ENCODE results near the gene STAMBPL1. TPM values are rescaled to one million over a fixed set of nuclear protein-coding genes. Genes with fewer than 3 reads are reported as not detected.

STAMBPL1 gene
- total RNA-seq, 1 donor from 2014 or later: 16.9 TPM

DNA sequence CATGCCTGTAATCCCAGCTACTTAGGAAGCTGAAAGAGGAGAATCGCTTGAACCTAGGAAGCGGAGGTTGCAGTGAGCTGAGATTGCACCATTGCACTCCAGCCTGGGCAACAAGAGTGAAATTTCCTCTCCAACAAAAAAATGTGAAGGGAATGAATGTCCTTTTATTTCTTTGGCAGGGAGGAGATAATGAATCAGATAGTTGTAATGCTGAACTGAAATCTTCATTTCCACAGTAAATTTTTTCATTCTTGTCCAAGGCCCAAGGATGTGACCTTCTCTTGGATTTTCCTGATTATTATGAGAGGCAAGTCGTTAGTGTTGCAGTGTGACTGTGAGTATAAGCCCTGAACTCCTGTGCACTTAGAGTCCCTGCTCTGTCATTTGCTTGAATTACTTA lies 13.6 kb downstream of the STAMBPL1 start:
- no peak for DNase-seq

DNA sequence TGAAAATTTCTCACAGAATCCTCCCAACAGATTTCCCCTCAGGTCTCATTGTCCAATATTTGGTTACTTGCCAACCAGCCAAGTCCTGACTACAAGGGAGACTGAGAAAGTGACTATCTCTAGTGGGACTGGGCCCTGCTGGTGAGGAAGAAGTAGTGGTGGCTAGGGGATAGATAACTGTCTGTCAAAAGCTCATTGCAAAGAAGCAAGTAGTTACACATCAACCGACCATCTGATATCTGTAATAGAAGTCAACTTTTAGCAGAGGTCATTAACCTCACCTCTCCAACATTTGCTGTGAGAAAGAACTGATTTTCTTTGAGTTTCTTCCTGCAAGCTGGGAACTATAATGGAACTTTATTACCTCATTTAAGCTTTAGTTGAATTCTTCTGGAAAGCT lies 15.2 kb downstream of the STAMBPL1 start:
- DNase-seq: no peak

DNA sequence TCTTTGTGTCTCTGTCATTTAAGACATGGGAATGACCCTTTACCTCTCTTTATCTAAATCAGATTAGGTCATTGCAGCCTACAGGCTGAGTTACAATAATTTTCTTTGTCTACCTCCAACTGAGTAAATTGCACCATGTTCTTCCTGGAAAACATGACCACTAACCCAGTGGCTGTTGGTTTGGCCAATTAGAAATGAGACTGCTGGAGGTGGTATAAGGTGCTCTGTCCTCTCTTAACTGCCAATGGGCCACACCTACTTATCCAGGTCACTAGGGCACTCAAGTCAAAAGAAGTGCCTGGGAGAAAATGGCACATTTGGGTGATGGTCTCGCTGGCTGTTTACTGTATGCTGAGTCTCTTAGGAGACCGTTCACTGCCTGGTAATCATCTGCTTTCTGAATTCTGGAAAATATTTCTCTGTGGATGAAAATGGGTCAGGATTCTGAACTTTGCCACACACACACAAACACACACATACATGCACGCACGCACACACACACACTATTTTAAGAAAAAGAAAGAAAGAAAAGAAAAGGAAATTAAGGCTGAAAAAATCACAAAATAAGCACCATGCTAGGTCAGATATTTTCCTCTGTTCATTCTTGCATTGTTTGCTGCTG lies 16.4 kb downstream of the STAMBPL1 start:
- no peak for DNase-seq

DNA sequence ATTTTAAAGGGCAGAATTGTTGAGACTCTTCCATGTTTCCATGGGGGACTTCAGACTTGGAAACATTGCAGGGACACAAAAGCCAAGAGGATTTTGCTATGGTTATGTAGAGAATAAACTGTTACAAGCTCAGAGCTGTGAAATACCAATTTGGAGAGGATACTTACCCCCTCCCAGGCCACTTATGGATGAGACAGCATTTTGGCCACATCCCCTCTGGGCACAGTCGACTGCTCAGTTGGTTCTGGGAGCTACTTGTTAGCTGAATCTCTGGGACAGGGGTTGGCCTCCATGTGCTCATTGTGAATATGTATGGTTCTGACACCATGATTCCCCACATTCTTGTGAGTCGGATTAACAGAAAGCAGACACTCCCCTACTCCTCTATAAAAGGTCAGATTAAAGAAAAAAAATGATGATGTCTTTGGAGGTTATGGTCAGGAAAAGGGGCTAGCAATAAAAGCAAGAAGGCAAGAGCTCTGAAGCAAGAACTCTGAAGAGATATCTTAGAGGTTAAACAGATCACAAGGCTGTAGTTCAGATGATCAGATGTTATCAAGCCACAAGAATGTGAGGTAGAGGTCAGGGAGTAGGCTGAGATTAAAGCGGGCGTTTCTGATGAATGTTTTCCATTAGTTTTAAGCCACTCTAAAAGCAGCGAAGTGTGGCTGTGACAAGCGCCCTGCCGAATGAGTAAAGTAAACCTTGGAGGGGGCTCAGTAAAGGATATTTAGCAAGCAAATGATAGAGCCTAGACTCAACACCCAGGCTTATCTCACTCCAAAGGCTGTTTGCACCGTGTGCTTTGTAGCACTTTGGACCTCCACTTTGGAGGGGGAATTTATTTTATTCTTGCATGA lies 17.2 kb downstream of the STAMBPL1 start:
- peak; percentile 46 for DNase-seq

DNA sequence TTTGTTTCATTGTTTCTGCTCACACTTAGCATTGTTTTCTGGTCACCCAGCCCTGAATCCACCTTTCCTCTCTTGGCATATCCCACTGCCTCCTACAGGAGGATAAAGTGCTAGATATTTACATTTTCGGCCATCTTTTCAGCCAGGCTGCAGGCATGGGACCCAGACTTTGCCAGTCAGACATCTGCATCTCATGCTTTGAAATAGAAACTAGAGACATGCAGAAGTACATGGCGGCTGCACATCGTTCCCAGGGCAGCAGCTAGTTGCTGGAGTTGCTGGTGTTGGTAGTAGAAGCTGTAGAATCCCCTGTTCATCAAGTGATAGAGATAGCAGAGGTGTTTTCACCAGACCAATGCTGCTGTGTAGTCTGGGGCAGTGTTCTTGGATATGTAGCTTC lies 18.7 kb downstream of the STAMBPL1 start:
- DNase-seq: no peak

DNA sequence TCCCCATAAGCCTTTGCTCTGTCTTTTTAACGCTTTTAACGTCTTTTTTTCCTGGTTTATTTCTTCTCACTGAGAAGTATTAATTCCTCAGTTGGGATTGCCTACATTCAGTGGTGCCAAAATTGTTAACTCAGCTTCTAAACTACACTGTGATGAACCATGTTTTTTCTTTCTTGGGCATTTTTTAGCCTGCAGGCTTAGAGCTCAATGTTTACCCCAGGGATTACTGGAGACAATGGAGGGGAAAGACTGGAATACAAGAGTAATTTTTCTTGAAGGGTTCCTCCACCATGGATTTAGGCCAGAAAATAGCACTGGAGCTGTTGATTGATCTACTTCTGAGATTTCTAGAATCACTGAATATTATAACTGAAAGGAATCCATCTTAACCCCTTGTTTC lies 19.8 kb downstream of the STAMBPL1 start:
- DNase-seq: no peak

DNA sequence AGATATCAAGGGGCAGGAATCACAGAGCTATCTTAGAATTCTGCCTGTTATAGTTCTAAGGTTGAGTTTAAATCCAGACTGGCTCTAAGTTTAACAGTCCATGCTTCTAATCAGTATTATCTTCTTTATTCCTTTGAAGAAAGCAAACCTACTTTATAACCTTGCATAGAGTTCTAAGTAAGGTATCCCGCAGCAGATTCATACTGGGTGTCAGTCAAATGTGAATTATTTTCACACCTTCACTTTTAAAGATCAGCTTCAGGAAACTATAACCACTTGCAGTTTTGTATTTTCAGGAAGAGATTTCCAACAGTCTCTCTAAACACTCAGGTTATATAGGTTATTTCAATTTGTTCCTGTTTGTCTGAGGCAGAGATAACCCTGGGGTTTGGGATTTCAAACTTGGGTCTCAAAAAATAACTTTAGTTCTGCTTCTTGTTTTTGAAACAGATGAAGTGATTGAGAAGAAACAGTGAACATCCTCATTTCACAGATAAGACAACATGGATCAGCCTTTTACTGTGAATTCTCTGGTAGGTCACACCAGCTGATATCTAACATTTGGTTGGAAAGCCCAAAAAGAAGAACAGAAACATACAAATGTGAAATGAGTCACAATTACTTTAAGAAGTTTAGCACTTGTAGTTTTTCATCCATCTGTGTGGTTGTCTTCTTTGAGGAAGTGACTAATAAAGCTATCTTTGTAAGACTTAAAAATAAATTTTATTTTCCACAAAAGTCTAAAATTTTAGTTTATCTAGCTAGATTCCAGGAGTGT lies 21.4 kb downstream of the STAMBPL1 start:
- no peak for DNase-seq

DNA sequence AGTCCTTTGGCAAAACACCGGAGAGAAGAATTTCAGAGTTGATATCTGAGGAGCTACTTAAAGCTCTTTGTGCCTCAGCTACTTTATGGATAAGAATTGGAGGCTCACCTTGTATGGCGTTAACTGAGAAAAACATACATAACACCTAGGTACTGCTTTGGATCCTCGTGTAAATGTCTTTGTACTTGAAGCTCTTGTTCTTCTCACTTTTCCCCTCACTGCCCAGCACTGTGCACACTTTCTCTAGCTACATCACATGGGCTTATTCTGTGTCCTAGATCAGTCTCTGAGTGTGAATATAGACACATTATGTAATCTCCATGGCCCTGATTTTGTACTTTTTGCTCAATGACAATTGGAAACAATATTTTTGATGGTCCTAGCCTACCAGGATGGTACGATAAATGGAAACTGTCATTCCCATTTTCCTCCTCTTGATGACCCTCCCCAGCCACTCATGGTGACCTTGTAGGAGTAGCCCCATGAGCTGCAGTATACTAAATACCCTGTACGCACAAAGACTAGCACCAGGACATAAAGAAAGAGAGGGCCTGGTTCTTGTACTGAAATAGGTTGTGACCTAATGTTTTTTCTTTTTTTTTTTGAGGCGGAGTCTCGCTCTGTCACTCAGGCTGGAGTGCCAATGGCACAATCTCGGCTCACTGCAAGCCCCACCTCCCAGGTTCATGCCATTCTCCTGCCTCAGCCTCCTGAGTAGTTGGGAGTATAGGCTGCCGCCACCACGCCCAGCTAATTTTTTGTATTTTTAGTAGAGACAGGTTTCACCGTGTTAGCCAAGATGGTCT lies 22.1 kb downstream of the STAMBPL1 start:
- no peak for DNase-seq

DNA sequence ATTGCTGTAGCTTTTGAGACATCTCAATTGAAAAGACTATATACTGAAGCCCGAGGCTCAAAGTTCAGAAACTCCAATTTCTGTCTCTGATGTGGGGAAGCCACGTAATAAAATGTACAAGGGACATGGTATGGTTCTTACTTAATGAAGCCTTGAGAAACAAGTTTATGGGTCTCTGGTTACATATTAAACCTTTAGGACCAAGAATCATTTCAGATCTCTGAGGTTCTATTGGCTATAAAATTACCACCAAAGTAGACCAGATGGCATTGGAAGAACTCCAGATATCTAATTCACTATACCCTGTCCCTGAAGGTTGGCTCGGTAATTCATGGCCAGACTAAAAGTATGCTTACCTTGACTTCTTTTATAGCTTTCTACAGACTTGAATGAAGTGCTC lies 23.7 kb downstream of the STAMBPL1 start:
- no peak for DNase-seq

DNA sequence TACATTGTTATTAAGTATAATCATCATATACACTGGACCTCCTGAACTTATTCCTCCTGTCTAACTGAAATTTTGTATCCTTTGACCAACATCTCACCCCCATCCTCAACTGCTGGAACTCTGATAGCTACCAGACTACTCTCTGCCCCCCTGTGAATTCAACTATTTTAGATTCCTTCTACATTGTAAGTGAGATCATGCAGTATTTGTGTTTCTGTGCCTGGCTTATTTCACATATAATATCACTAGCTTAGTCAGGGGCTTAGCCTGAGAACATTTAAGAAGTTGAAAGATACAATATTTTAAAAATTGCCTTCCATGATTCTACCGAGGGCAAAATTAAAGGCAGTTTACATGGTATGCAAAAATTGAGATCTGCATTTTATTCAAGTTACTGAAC lies 26.9 kb downstream of the STAMBPL1 start:
- no peak for DNase-seq

DNA sequence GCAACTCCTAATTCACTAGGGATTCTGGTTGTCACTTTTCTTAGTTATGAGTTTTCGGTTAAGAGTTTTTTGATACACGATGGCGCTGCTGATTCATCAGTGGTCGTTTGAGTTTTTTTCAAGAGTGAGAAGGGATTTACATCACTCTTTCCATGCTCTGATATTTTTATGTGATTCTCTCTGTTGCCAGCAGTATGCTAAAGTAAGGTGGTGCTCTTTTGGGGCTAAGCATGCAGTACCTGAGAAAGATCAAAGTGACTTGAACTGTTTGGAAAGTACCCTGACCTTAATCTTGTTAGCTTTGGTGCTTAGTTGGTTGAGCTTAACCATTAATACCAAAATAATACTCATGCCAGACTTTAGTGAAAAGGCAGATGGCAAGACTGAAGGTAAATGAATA lies 28.1 kb downstream of the STAMBPL1 start:
- no peak for DNase-seq

DNA sequence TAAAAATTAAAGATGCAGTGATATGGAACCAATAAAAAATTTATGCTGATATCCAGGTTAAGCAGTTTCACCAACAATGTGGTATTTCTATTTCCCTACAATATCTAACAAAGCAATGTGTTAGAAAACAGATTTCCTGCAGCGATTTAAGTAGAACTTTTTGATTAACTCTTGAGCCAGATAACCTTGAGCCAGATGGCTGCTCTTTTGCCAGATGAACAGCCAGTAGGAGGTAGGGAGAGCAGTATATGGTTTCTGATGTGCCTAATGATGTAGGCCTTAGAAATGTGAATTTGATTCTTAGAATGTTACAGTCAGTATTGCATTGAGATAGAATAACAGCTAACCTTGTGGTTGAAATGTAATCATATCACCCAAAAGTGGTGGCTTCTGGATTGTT lies 31.1 kb downstream of the STAMBPL1 start:
- no peak for DNase-seq

DNA sequence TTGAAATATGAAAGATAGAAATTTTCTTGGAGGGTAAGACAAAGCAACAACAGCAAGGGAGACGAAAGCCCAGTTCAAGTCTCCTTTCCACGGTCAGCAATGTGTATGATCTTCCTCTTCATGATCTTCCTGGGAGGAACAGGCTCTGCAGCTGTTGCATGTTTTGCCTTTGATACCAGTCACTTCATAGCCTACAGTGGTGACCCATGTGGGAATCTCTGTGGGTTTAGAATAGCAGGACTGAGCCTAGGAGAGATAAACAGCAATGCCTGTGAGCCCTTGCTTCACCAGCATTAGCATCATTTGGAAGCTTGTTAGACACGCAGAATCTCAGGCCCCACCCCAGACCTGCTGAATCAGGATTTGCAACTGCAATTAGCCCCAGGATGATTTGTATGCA lies 31.8 kb downstream of the STAMBPL1 start:
- no peak for DNase-seq

DNA sequence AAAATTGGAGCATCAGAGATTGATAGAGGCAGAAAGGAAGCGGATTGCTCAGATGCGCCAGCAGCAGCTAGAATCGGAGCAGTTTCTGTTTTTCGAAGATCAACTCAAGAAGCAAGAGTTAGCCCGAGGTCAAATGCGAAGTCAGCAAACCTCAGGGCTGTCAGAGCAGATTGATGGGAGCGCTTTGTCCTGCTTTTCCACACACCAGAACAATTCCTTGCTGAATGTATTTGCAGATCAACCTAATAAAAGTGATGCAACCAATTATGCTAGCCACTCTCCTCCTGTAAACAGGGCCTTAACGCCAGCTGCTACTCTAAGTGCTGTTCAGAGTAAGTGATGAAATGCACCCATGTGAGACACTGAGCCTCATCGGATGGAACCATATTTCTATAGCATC lies 33.1 kb downstream of the STAMBPL1 start:
- DNase-seq: peak; percentile 23

DNA sequence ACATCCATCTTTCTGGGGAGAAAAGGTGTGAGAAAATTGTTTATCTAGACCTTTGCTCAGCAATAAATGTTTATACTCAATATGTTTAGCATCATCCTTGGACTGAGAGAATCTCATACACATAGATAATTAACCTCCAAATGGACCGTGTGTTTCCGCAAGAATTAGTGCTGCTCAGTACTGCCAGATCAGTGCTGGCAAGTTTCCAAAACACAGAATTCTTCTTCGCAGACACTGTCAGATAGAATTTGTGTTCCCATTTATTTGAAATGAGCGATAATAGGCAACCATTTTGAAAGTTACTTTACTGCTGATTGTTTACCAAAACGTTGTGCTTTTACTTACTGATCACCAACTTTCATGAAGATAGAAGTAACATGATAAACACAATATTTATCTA lies 33.7 kb downstream of the STAMBPL1 start:
- no peak for DNase-seq

DNA sequence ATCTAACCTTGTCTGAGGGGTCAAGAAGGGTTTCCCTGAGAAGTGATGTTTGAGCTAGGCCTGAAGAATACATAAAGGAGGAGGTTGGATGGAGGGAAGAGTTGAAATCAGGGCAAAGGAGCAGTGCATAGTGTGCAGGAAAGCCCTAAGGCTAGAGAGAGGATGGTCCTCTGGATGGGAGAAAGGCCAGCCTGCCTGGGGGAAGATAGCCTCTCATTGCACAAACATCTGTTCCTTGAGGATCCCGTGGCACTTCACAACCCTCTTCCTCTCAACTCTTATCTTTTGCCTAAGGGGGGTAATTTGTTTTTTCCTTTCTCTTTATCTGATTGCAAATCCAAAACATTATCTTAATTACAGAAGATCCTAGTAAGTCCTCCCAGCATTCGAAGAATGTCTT lies 35.7 kb downstream of the STAMBPL1 start:
- no peak for DNase-seq

DNA sequence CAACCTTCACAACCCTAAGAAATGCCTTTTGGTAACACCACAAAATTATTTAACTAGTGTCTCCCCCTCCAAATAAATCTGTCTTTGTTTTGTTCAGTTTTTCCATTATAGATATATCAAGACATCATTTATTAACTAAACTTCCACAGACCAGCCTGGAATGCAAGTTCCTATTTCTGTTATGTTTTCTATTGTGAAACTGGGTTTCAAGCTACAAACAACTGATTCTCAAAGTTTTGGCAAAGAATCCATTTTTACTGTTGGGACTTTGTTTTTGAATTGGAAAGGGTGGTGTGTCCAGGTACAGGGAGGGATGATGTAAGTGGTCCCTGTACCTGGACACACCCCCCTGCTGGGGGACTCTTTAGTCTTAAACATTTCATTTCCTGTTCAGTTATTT lies 36.2 kb downstream of the STAMBPL1 start:
- DNase-seq: no peak

DNA sequence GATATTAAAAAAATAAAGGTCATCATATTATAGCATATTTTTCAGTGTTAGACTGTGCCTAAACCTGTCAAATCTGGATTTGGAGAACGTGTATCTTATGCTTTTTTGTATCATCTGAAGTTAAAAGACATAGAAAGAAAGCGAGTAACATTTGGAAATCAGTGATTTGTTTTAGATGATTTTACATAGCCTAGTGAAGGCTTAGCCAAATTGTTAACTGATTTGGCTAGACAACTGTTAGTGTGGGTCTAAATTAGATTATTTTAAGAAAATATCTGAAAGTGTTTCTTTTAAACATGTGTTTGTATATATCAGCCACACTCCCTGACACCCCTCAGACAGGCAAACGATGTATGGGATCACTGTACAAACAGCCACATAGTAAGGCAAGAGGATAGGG lies 36.9 kb downstream of the STAMBPL1 start:
- DNase-seq: no peak

DNA sequence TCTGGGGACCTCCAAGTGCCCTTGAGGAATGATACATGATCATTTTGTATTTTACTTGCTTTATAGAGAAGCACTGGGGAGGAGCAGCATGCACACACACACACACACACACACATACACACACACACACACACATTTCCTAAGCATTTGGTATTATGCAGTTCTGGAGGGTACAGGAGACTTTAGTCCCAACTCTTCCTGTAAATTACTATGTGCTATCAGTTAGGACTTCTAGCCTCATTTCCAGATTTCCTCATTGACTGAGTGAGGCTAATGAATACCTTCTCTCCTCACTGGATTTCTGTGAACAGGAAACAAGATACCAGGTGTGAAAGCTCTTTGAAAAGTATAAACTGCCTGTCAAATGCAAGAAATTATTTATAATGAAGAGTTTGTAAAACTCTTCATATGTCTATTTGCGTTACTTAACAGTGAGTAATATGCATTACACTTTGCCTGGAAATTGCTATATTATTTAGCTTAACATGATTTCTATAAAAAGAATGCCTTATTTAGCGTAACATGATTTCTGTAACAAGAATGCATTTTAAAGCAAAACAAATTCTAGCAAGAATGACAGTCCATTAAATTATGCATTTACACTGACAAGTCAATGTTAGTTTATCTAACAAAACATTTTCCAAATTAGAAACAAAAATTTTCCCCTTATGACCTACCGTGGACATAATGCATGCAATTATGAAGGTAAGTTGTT lies 38.3 kb downstream of the STAMBPL1 start:
- DNase-seq: no peak

DNA sequence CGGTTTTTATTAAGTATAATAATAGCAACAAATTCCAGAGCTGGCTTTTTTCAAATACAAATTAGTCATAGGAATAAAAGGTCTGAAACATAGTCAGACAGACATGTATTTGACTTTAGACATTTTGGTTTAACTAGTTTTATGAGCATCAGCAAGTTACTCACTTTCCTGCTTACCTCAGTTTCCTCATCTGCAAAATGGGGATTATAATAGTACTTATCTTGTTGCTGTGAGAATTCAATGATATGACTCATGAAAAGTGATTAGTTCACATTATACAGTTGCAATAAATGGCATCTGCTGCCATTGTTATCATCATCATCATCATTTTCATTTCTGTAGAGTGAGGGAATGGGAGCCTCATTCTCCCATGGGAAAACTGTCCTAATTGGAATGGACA lies 39.0 kb downstream of the STAMBPL1 start:
- no peak for DNase-seq

DNA sequence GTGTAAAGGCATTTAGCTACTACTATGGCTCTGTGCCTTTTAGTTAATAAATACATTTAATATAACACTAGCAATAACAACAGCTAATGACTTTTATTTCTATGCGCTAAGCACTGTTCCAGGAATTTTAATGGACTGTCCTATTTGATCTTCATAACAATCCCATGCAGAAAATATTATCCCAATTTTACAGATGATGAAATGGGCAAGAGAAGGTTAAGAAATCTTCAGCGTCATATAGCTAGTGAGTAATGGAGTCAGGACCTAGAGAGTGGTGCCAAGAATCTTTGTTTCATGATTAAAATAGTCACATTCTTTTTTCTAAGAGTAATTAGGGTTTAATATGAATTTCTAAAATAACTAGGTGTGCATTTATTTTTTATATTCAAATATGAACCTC lies 40.2 kb downstream of the STAMBPL1 start:
- DNase-seq: no peak

Data from skin of body (tissue), 2 donors.